Measurements from ENCODE around the gene STAMBP. TPM values are rescaled to one million over a fixed set of nuclear protein-coding genes. Genes with fewer than 3 reads are reported as not detected.

STAMBP gene
- polyA plus RNA-seq, 1 donor (not counting 4 experiments of a cell fraction or from before 2014, with no cell fraction given): 95.4 TPM

DNA sequence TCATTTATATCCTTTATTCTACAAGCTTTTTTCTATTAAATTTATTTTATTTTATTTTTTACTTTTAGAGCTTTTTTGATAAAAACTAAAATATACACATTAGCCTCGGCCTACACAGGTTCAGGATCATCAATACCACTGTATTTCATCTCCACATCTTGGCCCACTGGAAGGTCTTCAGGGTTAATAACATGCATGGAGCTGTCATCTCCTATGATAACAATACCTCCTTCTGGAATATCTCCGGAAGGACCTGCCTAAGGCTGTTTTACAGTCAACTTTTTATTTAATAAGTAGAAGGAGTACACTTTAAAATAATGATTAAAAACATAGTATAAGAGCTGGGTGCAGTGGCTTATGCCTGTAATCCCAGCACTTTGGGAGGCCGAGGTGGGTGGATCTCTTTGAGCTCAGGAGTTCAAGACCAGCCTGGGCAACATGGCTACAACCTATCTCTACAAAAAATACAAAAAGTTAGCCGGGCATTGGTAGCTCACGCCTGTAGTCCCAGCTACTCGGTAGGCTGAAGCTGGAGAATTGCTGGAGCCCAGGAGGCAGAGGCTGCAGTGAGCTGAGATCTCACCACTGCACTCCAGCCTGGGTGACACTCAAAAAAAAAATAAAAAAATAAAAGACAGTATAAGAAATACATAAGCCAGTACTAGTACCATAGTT lies 82.2 kb downstream of the STAMBP start:
- FAIRE-seq (no peak), DNase-seq (ENCODE audit: low read depth, low spot score) (no peak)
- dilution Hi-C loops (cut with MboI; ENCODE audit: extremely low pct_ligation_motif_present, low sequenced_read_pairs): no loop called here
- Histone ChIP-seq H3K4me1 (ENCODE audit: control insufficient read depth, extremely low read depth, insufficient read depth, low read length) (no peaks in the 10 kb centered on the region), H2AFZ (ENCODE audit: control insufficient read depth, low read length) (no peak overlapping the region), H3K36me3 (ENCODE audit: control insufficient read depth in 2 of 2, extremely low read depth in 1 of 2, insufficient read depth in 2 of 2, low read length in 2 of 2) (no peaks in the 10 kb centered on the region), H3K79me2 (ENCODE audit: control insufficient read depth, insufficient read depth, low read length) (no peaks in the 10 kb centered on the region), H3K27ac (ENCODE audit: control insufficient read depth, insufficient read depth, low read length) (no peak overlapping the region), H3K27me3 (ENCODE audit: control insufficient read depth, extremely low read depth, insufficient read depth, low read length) (no peaks in the 10 kb centered on the region), H4K20me1 (ENCODE audit: control insufficient read depth, extremely low read depth, insufficient read depth, low read length) (no peaks in the 10 kb centered on the region), H3K4me3 (ENCODE audit: control insufficient read depth in 2 of 3, extremely low read depth in 1 of 3, insufficient read depth in 2 of 3, low read depth in 1 of 3, low read length in 3 of 3) (no peak overlapping the region), H3K9me3 (ENCODE audit: control insufficient read depth, low read depth, low read length) (no peaks in the 10 kb centered on the region), H3K9ac (ENCODE audit: control insufficient read depth, extremely low read depth, insufficient read depth, low read length) (no peak overlapping the region), H3K4me2 (ENCODE audit: control insufficient read depth, extremely low read depth, insufficient read depth, low read depth, low read length) (no peak overlapping the region), H3K9me1 (ENCODE audit: control insufficient read depth, extremely low read depth, insufficient read depth, low read length) (no peaks in the 10 kb centered on the region)
- TF ChIP-seq, protein P1, sequence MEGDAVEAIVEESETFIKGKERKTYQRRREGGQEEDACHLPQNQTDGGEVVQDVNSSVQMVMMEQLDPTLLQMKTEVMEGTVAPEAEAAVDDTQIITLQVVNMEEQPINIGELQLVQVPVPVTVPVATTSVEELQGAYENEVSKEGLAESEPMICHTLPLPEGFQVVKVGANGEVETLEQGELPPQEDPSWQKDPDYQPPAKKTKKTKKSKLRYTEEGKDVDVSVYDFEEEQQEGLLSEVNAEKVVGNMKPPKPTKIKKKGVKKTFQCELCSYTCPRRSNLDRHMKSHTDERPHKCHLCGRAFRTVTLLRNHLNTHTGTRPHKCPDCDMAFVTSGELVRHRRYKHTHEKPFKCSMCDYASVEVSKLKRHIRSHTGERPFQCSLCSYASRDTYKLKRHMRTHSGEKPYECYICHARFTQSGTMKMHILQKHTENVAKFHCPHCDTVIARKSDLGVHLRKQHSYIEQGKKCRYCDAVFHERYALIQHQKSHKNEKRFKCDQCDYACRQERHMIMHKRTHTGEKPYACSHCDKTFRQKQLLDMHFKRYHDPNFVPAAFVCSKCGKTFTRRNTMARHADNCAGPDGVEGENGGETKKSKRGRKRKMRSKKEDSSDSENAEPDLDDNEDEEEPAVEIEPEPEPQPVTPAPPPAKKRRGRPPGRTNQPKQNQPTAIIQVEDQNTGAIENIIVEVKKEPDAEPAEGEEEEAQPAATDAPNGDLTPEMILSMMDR (optimal IDR thresholded peaks at IDR 0.05 in 1 of 3, IDR thresholded peaks at IDR 0.05 in 1 of 3, conservative IDR thresholded peaks at IDR 0.05 in 1 of 3; ENCODE audit: extremely low read depth in 1 of 3, insufficient read depth in 2 of 3, low read length in 3 of 3): no peak
- TF ChIP-seq EZH2 (IDR thresholded peaks at IDR 0.05; ENCODE audit: low read length): no peak

DNA sequence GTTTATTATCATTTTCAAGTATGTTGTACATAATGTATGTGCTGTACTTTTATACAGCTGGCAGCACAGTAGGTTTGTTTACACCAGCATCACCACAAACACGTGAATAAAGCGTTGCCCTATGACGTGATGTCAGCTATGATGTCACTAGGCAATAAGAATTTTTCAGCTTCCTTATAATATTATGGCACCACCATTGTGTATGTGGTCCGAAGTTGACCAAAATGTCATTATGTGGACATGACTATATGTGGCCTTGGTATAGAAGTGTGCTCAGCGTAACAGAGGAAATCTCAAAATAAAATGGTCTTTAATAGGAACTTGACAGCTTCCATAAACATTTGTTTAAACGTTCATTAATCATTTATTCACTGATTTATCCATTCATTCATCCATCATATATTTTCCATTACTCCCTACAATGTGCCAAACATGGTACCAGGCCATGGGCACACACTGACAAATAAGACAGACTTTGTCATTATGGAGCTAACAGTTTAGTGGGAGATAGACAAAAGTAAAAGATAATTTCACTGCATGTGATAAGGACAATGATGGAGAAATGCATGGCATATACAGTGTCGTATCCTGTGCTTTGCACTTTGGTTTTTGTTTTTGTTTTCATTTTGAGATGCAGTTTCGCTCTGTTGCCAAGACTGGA lies 82.9 kb downstream of the STAMBP start:
- H3K4me3 ChIP-seq (ENCODE audit: control insufficient read depth in 2 of 3, extremely low read depth in 1 of 3, insufficient read depth in 2 of 3, low read depth in 1 of 3, low read length in 3 of 3): no peak overlapping the region
- H3K9me1 ChIP-seq (ENCODE audit: control insufficient read depth, extremely low read depth, insufficient read depth, low read length): no peaks in the 10 kb centered on the region
- no peak overlapping the region for H2AFZ ChIP-seq (ENCODE audit: control insufficient read depth, low read length)
- H3K4me1 ChIP-seq (ENCODE audit: control insufficient read depth, extremely low read depth, insufficient read depth, low read length): no peaks in the 10 kb centered on the region
- TF ChIP-seq, protein P1 (optimal IDR thresholded peaks at IDR 0.05 in 1 of 3, IDR thresholded peaks at IDR 0.05 in 1 of 3, conservative IDR thresholded peaks at IDR 0.05 in 1 of 3; ENCODE audit: extremely low read depth in 1 of 3, insufficient read depth in 2 of 3, low read length in 3 of 3): no peak
- TF ChIP-seq EZH2 (IDR thresholded peaks at IDR 0.05; ENCODE audit: low read length): no peak
- no peaks in the 10 kb centered on the region for H3K27me3 ChIP-seq (ENCODE audit: control insufficient read depth, extremely low read depth, insufficient read depth, low read length)
- no peaks in the 10 kb centered on the region for H3K36me3 ChIP-seq (ENCODE audit: control insufficient read depth in 2 of 2, extremely low read depth in 1 of 2, insufficient read depth in 2 of 2, low read length in 2 of 2)
- H3K79me2 ChIP-seq (ENCODE audit: control insufficient read depth, insufficient read depth, low read length): no peaks in the 10 kb centered on the region
- no peaks in the 10 kb centered on the region for H3K9me3 ChIP-seq (ENCODE audit: control insufficient read depth, low read depth, low read length)
- no peak for FAIRE-seq
- no peak overlapping the region for H3K27ac ChIP-seq (ENCODE audit: control insufficient read depth, insufficient read depth, low read length)
- dilution Hi-C loops (cut with MboI; ENCODE audit: extremely low pct_ligation_motif_present, low sequenced_read_pairs): no loop called here
- no peak for DNase-seq (ENCODE audit: low read depth, low spot score)
- no peak overlapping the region for H3K4me2 ChIP-seq (ENCODE audit: control insufficient read depth, extremely low read depth, insufficient read depth, low read depth, low read length)
- H4K20me1 ChIP-seq (ENCODE audit: control insufficient read depth, extremely low read depth, insufficient read depth, low read length): no peaks in the 10 kb centered on the region
- no peak overlapping the region for H3K9ac ChIP-seq (ENCODE audit: control insufficient read depth, extremely low read depth, insufficient read depth, low read length)
